Upper lobe of left lung (tissue), 4 donors: ENCODE results near the gene BACE2.

ENCODE experiments used
- POLR2A ChIP-seq, 4 donors: fragments of 450-650 bp; IDR thresholded peaks; one replicate each; pipeline ENCODE4 v1.5.1; 2016 to 2017; ENCODE audit warnings: antibody characterized with exemption in 4 of 4, mild to moderate bottlenecking in 2 of 4
- POLR2AphosphoS5 ChIP-seq, 2 donors: sonication (generic); formaldehyde crosslinking; IDR thresholded peaks; one replicate each; pipeline ENCODE4 v1.5.1; 2017; ENCODE audit warnings: antibody characterized with exemption in 2 of 2
- TF ChIP-seq, protein P1 (sequence below), 6 experiments: fragments of 450-650 bp in 4 of 6; fragments of 200-600 bp in 2 of 6; sonication (generic) in 2 of 6; IDR thresholded peaks; one replicate each; pipeline ENCODE4 v1.5.1; 2016 to 2019; ENCODE audit warnings: antibody characterized with exemption in 6 of 6

DNA sequence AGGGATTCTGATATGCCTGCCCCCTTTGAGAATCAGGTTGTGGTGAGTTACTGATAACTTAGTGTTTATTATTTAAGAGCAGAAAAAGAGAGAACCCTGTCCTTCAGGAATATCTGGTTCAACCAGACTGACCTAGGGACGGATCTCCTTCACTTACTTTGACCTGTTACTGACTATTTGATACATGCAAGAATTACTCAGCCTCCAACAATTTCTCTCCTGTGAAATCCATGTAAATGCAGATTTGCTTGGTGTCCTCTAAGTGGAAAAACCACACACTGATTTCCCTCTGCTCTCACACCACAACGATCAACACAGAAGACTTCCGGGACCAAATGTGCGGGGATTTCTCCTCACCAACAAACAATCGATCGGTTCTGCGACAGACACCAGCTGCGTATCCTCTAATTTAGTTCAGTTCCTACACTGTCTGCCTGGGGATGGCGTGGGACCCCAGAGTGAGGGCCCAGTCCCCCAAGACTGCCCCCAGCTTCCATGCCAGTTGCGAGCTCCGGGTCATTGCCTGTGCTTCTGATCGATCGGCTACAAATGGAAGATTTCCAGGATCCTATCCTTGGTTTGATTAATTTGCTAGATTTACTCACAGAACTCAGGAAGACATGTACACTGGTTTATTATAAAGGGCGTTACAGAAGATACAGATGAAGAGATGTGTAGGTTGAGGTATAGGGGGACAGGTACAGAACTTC, 51.7 kb downstream of the BACE2 start:
- TF ChIP-seq, protein P1, sequence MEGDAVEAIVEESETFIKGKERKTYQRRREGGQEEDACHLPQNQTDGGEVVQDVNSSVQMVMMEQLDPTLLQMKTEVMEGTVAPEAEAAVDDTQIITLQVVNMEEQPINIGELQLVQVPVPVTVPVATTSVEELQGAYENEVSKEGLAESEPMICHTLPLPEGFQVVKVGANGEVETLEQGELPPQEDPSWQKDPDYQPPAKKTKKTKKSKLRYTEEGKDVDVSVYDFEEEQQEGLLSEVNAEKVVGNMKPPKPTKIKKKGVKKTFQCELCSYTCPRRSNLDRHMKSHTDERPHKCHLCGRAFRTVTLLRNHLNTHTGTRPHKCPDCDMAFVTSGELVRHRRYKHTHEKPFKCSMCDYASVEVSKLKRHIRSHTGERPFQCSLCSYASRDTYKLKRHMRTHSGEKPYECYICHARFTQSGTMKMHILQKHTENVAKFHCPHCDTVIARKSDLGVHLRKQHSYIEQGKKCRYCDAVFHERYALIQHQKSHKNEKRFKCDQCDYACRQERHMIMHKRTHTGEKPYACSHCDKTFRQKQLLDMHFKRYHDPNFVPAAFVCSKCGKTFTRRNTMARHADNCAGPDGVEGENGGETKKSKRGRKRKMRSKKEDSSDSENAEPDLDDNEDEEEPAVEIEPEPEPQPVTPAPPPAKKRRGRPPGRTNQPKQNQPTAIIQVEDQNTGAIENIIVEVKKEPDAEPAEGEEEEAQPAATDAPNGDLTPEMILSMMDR (IDR thresholded peaks at IDR 0.05): no peak
- TF ChIP-seq POLR2AphosphoS5 (IDR thresholded peaks at IDR 0.05) (no peak), POLR2A (IDR thresholded peaks at IDR 0.05) (no peak)
